GM12878 (cell line): ENCODE results near the gene OGA. TPM values are rescaled to one million over a fixed set of nuclear protein-coding genes. Genes with fewer than 3 reads are reported as not detected.

ENCODE experiments used
- ATAC-seq: fragments of 200-7000 bp; cut with Tn5 transposase; 3 replicates; pipeline ENCODE4 v1.9.1; 2020; ENCODE audit warnings: mild to moderate bottlenecking, moderate library complexity
- BruUV-seq: library from RNA; stranded (reverse); fragments of 400-500 nt; replicated peaks from 2 replicates; lab custom pipeline; 2021; lab: Mats Ljungman, UMichigan
- CTCF ChIA-PET: fragments of 300-600 bp; sonication (Branson Sonifier 250); formaldehyde crosslinking; extraction: SDS; loops from one replicate; lab custom pipeline; 2021; ENCODE audit warnings: inconsistent platforms; lab: Yijun Ruan, JAX
- POLR2A ChIA-PET: fragments of 350-600 bp; formaldehyde crosslinking; extraction: SDS; loops from one replicate; lab custom pipeline; 2021; ENCODE audit warnings: inconsistent platforms; lab: Charles Lee
- RAD21 ChIA-PET: fragments of 300-600 bp; sonication (Branson Sonifier 250); formaldehyde crosslinking; loops from one replicate; lab custom pipeline; 2023; ENCODE audit warnings: antibody characterized with exemption; ENCODE audit not compliant: unreplicated experiment; lab: Charles Lee
- SMC1A ChIA-PET: fragments of 300-600 bp; sonication (Branson Sonifier 250); formaldehyde crosslinking; loops from one replicate; lab custom pipeline; 2023; ENCODE audit not compliant: unreplicated experiment, uncharacterized antibody; lab: Charles Lee
- DNase-seq: peaks from one replicate; pipeline ENCODE4 v3.0.0-alpha.2; 2011; ENCODE audit warnings: low read depth, low spot score
- FAIRE-seq: peaks from 3 replicates; lab custom pipeline; 2011; peaks lifted over from hg19 to GRCh38; lab: Jason Lieb, UNC
- H2AFZ ChIP-seq: 2 replicates; pipeline ENCODE4 v1.6.0; 2011; ENCODE audit warnings: low read depth, low read length, control low read depth; ENCODE audit not compliant: control insufficient read depth
- H3K27ac ChIP-seq: 2 replicates; pipeline ENCODE4 v1.5.1; 2011; ENCODE audit warnings: control low read depth; ENCODE audit not compliant: control insufficient read depth, insufficient read depth
- H3K27me3 ChIP-seq, 2 experiments: replicated peaks in 1 of 2; 2 replicates each; pipeline versions ENCODE4 v1.6.0 to v1.6.1; 2011; ENCODE audit warnings: low read length in 1 of 2; ENCODE audit not compliant: control insufficient read depth in 2 of 2, insufficient read depth in 2 of 2
- H3K36me3 ChIP-seq, 2 experiments: 2 replicates each; pipeline ENCODE4 v1.5.1; 2011; ENCODE audit warnings: low read length in 1 of 2; ENCODE audit not compliant: control insufficient read depth in 2 of 2, insufficient read depth in 2 of 2
- H3K4me1 ChIP-seq: 2 replicates; pipeline ENCODE4 v1.6.1; 2011; ENCODE audit warnings: mild to moderate bottlenecking, low read length, moderate library complexity, mixed read lengths; ENCODE audit not compliant: control insufficient read depth, insufficient read depth
- H3K4me2 ChIP-seq: 2 replicates; pipeline ENCODE4 v1.6.0; 2011; ENCODE audit warnings: control low read depth; ENCODE audit not compliant: control insufficient read depth, insufficient read depth
- H3K4me3 ChIP-seq: fragments of 200-600 bp; sonication (generic); 2 replicates; pipeline ENCODE4 v1.5.1; 2016
- H3K79me2 ChIP-seq: 2 replicates; pipeline ENCODE4 v1.6.0; 2011; ENCODE audit warnings: low read length; ENCODE audit not compliant: control insufficient read depth, insufficient read depth
- H3K9ac ChIP-seq: 2 replicates; pipeline ENCODE4 v1.8.0; 2011; ENCODE audit warnings: low read length, control low read depth, mixed read lengths; ENCODE audit not compliant: control insufficient read depth, insufficient read depth
- H3K9me3 ChIP-seq: replicated peaks from 3 replicates; pipeline ENCODE4 v1.5.1; 2011; ENCODE audit warnings: mild to moderate bottlenecking, low read length; ENCODE audit not compliant: control insufficient read depth, insufficient read depth
- H4K20me1 ChIP-seq: 2 replicates; pipeline ENCODE4 v1.6.0; 2011; ENCODE audit not compliant: control insufficient read depth, insufficient read depth
- HDAC2 ChIP-seq: fragments of 200-600 bp; sonication (generic); IDR thresholded peaks from 2 replicates; pipeline ENCODE4 v1.6.1; 2017
- MEF2A ChIP-seq: IDR thresholded peaks from 2 replicates; pipeline ENCODE4 v1.6.1; 2011; ENCODE audit warnings: low read depth, mild to moderate bottlenecking, low read length, moderate library complexity; ENCODE audit not compliant: insufficient read depth
- POLR2AphosphoS2 ChIP-seq: IDR thresholded peaks from 2 replicates; pipeline ENCODE4 v1.6.1; 2011; ENCODE audit warnings: low read depth, mild to moderate bottlenecking, low read length, improper control_type of control experiment, moderate library complexity
- RELB ChIP-seq: fragments of 450-650 bp; IDR thresholded peaks from 2 replicates; pipeline ENCODE4 v1.6.1; 2017; ENCODE audit warnings: low read depth, mild to moderate bottlenecking, moderate library complexity
- RFX5 ChIP-seq: IDR thresholded peaks from 2 replicates; pipeline ENCODE4 v1.6.1; 2011; ENCODE audit warnings: low read depth, low read length, improper control_type of control experiment
- RUNX3 ChIP-seq: IDR thresholded peaks from 2 replicates; pipeline ENCODE4 v1.6.1; 2012; ENCODE audit warnings: low read length, inconsistent platforms
- SIN3A ChIP-seq: IDR thresholded peaks from 2 replicates; pipeline ENCODE4 v1.6.1; 2012; ENCODE audit warnings: low read depth, low read length, improper control_type of control experiment
- SREBF1 ChIP-seq: IDR thresholded peaks from 2 replicates; pipeline ENCODE4 v1.6.1; 2012; ENCODE audit warnings: mild to moderate bottlenecking, low read length
- SREBF2 ChIP-seq: IDR thresholded peaks from 2 replicates; pipeline ENCODE4 v1.6.1; 2012; ENCODE audit warnings: mild to moderate bottlenecking, low read length
- TCF12 ChIP-seq: IDR thresholded peaks from 2 replicates; pipeline ENCODE4 v1.6.1; 2011; ENCODE audit warnings: low read depth, mild to moderate bottlenecking, low read length
- ZZZ3 ChIP-seq: IDR thresholded peaks from 2 replicates; pipeline ENCODE4 v1.6.1; 2011; ENCODE audit warnings: low read depth; ENCODE audit not compliant: control insufficient read depth, insufficient read length
- WGBS: methylation state at CpG from one replicate; pipeline ENCODE4 v1.1.6; 2016; ENCODE audit warnings: low lambda C conversion rate; ENCODE audit not compliant: insufficient replicate concordance, insufficient coverage; ENCODE audit errors: missing lambda C conversion rate; 5-methylcytosine and 5-hydroxymethylcytosine counted together
- in situ Hi-C: fragments of 300-500 bp; cut with MboI; formaldehyde crosslinking; loops from 9 replicates; pipeline ENCODE4 v1.14.3; 2018; ENCODE audit warnings: mixed read lengths
- intact Hi-C: fragments of 100-400 bp; cut with micrococcal nuclease; formaldehyde crosslinking; loops from one replicate; pipeline ENCODE4 v1.14.2; 2022; ENCODE audit not compliant: unreplicated experiment
- polyA plus RNA-seq, 11 experiments: library from polyadenylated mRNA; depleted of rRNA in 4 of 11; unstranded in 6 of 11; stranded (reverse) in 5 of 11; fragments of >200 nt; fragmentation: Nextera tagmentation in 4 of 11; fragmentation: Illumina TruSeq in 1 of 11; extraction: Ambion mirVana in 4 of 11; extraction: Trizol in 1 of 11; gene quantifications; 1 replicate in 1 of 11; 2 replicates in 10 of 11; pipeline versions ENCODE4 v1.2.1 to v1.2.3, GENCODE V29; 2011 to 2016; ENCODE audit warnings: inconsistent platforms in 2 of 11, missing spikeins in 2 of 11, low read depth in 1 of 11
- total RNA-seq, 4 experiments: library from RNA; depleted of rRNA in 3 of 4; stranded (reverse); fragments of >200 nt in 3 of 4; fragmentation: Illumina TruSeq in 1 of 4; extraction: Trizol in 1 of 4; gene quantifications; 2 replicates each; pipeline versions ENCODE4 v1.2.1 to v1.2.3, GENCODE V29; 2013 to 2021
- TF ChIP-seq, protein P1 (sequence below): fragments of 450-650 bp; IDR thresholded peaks from 2 replicates; pipeline ENCODE4 v1.6.1; 2016; ENCODE audit warnings: mild to moderate bottlenecking
- TF ChIP-seq, protein P2 (sequence below): fragments of 450-650 bp; conservative IDR thresholded peaks from 2 replicates; pipeline ENCODE4 v1.6.1; 2017; ENCODE audit warnings: mild to moderate bottlenecking, moderate library complexity
- TF ChIP-seq, protein P3 (sequence below): fragments of 450-650 bp; IDR thresholded peaks from 2 replicates; pipeline ENCODE4 v1.6.1; 2017; ENCODE audit warnings: antibody characterized with exemption, mild to moderate bottlenecking, moderate library complexity

OGA gene
- total and polyA plus RNA-seq, 10 of the 15 experiments (the other 5 are each of a cell fraction or from before 2014, with no cell fraction given): 23.0 to 145 (median 85.2) TPM

DNA sequence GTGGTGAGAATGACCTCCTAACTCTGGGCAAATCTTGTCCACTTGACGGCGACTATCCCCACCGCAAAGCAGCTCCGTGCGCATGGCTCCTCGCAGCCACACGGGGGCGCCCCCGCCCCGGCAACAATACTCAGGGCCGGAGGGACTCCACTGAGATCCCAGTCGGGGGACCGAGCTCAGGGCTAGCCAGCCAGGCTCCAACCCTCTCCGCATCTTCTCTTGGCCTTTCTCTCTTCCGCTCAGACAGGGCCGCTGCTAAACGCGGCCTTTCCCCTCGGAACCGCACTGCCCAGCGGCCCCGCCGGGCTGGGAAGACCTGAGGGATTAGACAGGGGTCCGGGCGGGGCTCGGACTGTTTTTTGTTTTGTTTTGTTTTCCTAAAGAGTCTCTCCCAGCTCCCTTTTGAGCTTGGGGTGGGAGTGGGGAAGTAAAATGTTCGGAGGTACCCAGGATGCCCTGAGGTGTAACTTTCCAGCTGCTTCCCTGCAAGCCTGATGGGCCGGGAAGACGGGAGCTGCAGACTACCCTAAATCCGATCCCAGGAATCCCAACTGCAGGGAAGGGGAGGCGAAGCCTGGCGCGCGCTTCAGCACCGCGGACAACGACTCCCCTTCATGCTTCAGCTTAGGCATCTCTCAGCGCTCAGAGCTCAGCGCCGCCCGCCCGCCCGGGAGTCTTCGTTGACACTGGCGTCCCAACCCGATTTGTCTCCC, 22.7 kb upstream of the OGA start:
- peak overlapping the region; percentile 94 for H3K4me2 ChIP-seq
- no peaks in the 10 kb centered on the region; the same call in 1 of the 2 replicates for H4K20me1 ChIP-seq
- H3K36me3 ChIP-seq: 0 out of 4 replicates have a peak, but pooled peaks cover 0 to 5% of the 10 kb centered on the region in 2 experiments
- peak overlapping the region; percentile 45; the same call in 1 of the 2 replicates for H3K9ac ChIP-seq
- SMC1A ChIA-PET: interaction anchor here (0.6 to 13.6 kb wide), 45 partner anchors 9 to 240 kb away, joined by 3 to 407 read pairs (median 5); partner anchors contain the start of genes ARMH3 and OGA
- CTCF ChIA-PET: interaction anchor here (0.5 to 17.0 kb wide), 67 partner anchors 10 to 361 kb away, joined by 3 to 697 read pairs (median 5); partner anchors contain the start of genes HPS6, LDB1, NPM3 and OGA
- POLR2A ChIA-PET: interaction anchor here (0.6 to 3.5 kb wide), 23 partner anchors 11 to 233 kb away, joined by 3 to 34 read pairs (median 3); partner anchors contain the start of gene OGA
- no TSS peak for BruUV-seq
- peak overlapping the region; percentile 81 for H3K4me3 ChIP-seq
- intact Hi-C loops: loop anchor here (1.0 to 5.0 kb wide), 4 partner anchors 48 to 232 kb away; no protein-coding TSS in a partner anchor
- H3K27me3 ChIP-seq: no peaks in the 10 kb centered on the region
- peaks cover 23% of the 10 kb centered on the region for H3K4me1 ChIP-seq
- FAIRE-seq: peak; percentile 80
- no peaks in the 10 kb centered on the region; the same call in 1 of the 2 replicates for H3K79me2 ChIP-seq
- RAD21 ChIA-PET: interaction anchor here (0.6 to 9.5 kb wide), 53 partner anchors 9 to 278 kb away, joined by 3 to 538 read pairs (median 5); partner anchors contain the start of genes HPS6 and OGA
- H3K9me3 ChIP-seq: no peaks in the 10 kb centered on the region
- ATAC-seq: peak; percentile 90
- in situ Hi-C loops: loop anchor here (5.0 kb wide), 2 partner anchors 166 to 231 kb away; no protein-coding TSS in a partner anchor
- DNase-seq: no peak
- H3K27ac ChIP-seq: no peak overlapping the region
- no peak overlapping the region for H2AFZ ChIP-seq
- WGBS: 4% methylated on average over 46 of the region's 46 CpGs
- TF ChIP-seq TCF12 (no peak), SIN3A (peak; percentile 86), MEF2A (0 out of 2 replicates have a peak, but pooled peaks have one; percentile 15), SREBF1 (no peak), RUNX3 (peak; percentile 82), POLR2AphosphoS2 (no peak), ZZZ3 (no peak), RELB (peak; percentile 41; the same call in 1 of the 2 replicates), RFX5 (0 out of 2 replicates have a peak, but pooled peaks have one; percentile 17), SREBF2 (no peak), HDAC2 (no peak)
- TF ChIP-seq, protein P1, sequence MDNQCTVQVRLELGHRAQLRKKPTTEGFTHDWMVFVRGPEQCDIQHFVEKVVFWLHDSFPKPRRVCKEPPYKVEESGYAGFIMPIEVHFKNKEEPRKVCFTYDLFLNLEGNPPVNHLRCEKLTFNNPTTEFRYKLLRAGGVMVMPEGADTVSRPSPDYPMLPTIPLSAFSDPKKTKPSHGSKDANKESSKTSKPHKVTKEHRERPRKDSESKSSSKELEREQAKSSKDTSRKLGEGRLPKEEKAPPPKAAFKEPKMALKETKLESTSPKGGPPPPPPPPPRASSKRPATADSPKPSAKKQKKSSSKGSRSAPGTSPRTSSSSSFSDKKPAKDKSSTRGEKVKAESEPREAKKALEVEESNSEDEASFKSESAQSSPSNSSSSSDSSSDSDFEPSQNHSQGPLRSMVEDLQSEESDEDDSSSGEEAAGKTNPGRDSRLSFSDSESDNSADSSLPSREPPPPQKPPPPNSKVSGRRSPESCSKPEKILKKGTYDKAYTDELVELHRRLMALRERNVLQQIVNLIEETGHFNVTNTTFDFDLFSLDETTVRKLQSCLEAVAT: no peak
- TF ChIP-seq, protein P2, sequence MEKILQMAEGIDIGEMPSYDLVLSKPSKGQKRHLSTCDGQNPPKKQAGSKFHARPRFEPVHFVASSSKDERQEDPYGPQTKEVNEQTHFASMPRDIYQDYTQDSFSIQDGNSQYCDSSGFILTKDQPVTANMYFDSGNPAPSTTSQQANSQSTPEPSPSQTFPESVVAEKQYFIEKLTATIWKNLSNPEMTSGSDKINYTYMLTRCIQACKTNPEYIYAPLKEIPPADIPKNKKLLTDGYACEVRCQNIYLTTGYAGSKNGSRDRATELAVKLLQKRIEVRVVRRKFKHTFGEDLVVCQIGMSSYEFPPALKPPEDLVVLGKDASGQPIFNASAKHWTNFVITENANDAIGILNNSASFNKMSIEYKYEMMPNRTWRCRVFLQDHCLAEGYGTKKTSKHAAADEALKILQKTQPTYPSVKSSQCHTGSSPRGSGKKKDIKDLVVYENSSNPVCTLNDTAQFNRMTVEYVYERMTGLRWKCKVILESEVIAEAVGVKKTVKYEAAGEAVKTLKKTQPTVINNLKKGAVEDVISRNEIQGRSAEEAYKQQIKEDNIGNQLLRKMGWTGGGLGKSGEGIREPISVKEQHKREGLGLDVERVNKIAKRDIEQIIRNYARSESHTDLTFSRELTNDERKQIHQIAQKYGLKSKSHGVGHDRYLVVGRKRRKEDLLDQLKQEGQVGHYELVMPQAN: peak; percentile 60; the same call in 1 of the 2 replicates
- TF ChIP-seq, protein P3, sequence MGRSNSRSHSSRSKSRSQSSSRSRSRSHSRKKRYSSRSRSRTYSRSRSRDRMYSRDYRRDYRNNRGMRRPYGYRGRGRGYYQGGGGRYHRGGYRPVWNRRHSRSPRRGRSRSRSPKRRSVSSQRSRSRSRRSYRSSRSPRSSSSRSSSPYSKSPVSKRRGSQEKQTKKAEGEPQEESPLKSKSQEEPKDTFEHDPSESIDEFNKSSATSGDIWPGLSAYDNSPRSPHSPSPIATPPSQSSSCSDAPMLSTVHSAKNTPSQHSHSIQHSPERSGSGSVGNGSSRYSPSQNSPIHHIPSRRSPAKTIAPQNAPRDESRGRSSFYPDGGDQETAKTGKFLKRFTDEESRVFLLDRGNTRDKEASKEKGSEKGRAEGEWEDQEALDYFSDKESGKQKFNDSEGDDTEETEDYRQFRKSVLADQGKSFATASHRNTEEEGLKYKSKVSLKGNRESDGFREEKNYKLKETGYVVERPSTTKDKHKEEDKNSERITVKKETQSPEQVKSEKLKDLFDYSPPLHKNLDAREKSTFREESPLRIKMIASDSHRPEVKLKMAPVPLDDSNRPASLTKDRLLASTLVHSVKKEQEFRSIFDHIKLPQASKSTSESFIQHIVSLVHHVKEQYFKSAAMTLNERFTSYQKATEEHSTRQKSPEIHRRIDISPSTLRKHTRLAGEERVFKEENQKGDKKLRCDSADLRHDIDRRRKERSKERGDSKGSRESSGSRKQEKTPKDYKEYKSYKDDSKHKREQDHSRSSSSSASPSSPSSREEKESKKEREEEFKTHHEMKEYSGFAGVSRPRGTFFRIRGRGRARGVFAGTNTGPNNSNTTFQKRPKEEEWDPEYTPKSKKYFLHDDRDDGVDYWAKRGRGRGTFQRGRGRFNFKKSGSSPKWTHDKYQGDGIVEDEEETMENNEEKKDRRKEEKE: no peak
